ENCODE data around the gene TMC6. TPM values are rescaled to one million over a fixed set of nuclear protein-coding genes. Genes with fewer than 3 reads are reported as not detected.

Gene TMC6
- total and polyA plus RNA-seq, 2 of the 13 experiments (the other 11 are each of a cell fraction or from before 2014, with no cell fraction given), result 48.4 to 99.1 TPM

DNA sequence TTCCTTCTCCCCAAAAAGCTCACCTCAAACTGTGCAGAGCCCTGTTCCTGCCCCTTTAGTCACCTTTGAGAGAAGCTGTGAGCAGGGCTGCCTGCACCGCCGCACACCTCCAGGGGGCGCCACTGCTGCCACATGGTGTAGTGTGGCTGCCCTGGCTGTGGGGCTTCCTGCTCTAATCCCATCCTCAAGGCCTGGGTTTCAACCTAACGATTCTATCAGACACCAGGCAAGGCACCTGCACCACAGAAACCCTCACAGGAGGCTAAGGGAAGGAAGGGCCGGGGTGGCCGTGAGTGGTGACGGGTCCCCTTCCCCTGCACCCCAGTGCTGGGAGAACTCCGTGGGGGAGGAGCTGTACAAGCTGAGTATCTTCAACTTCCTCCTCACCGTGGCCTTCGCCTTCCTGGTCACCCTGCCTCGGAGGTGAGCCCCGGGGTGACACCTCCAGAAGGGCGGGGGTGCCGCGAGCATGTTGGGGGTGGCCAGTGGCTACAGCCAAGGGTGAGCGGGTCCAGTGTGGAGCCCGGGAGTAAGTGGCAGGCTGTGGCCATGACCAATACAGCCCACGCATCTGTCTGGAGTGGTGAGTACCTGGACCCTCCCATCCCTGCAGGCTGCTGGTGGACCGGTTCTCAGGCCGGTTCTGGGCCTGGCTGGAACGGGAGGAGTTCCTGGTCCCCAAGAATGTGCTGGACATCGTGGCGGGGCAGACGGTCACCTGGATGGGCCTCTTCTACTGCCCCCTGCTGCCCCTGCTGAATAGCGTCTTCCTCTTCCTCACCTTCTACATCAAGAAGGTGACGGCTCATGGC, 9.0 kb upstream of the TMC6 start (continued):
- TF ChIP-seq, protein P1, sequence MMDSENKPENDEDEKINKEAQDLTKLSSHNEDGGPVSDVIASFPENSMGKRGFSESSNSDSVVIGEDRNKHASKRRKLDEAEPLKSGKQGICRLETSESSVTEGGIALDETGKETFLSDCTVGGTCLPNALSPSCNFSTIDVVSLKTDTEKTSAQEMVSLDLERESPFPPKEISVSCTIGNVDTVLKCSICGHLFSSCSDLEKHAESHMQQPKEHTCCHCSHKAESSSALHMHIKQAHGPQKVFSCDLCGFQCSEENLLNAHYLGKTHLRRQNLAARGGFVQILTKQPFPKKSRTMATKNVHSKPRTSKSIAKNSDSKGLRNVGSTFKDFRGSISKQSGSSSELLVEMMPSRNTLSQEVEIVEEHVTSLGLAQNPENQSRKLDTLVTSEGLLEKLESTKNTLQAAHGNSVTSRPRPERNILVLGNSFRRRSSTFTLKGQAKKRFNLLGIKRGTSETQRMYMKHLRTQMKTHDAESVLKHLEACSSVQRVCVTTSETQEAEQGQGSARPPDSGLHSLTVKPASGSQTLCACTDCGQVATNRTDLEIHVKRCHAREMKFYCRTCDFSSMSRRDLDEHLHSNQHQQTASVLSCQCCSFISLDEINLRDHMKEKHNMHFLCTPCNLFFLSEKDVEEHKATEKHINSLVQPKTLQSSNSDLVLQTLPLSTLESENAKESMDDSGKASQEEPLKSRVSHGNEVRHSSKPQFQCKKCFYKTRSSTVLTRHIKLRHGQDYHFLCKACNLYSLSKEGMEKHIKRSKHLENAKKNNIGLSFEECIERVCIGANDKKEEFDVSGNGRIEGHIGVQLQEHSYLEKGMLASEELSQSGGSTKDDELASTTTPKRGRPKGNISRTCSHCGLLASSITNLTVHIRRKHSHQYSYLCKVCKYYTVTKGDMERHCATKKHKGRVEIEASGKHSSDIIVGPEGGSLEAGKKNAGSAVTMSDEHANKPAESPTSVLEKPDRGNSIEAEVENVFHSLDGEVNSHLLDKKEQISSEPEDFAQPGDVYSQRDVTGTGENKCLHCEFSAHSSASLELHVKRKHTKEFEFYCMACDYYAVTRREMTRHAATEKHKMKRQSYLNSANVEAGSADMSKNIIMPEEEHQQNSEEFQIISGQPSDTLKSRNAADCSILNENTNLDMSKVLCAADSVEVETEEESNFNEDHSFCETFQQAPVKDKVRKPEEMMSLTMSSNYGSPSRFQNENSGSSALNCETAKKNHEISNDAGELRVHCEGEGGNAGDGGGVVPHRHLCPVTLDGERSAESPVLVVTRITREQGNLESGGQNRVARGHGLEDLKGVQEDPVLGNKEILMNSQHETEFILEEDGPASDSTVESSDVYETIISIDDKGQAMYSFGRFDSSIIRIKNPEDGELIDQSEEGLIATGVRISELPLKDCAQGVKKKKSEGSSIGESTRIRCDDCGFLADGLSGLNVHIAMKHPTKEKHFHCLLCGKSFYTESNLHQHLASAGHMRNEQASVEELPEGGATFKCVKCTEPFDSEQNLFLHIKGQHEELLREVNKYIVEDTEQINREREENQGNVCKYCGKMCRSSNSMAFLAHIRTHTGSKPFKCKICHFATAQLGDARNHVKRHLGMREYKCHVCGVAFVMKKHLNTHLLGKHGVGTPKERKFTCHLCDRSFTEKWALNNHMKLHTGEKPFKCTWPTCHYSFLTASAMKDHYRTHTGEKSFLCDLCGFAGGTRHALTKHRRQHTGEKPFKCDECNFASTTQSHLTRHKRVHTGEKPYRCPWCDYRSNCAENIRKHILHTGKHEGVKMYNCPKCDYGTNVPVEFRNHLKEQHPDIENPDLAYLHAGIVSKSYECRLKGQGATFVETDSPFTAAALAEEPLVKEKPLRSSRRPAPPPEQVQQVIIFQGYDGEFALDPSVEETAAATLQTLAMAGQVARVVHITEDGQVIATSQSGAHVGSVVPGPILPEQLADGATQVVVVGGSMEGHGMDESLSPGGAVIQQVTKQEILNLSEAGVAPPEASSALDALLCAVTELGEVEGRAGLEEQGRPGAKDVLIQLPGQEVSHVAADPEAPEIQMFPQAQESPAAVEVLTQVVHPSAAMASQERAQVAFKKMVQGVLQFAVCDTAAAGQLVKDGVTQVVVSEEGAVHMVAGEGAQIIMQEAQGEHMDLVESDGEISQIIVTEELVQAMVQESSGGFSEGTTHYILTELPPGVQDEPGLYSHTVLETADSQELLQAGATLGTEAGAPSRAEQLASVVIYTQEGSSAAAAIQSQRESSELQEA (CRISPR knock-in tag; IDR thresholded peaks at IDR 0.05; ENCODE audit: not compliant biosample characterization), result peak; percentile 11
- TF ChIP-seq NR1H2 (CRISPR knock-in tag; IDR thresholded peaks at IDR 0.05; ENCODE audit: borderline replicate concordance, low read depth) (no peak), HDAC6 (IDR thresholded peaks at IDR 0.05; ENCODE audit: low read depth, low read length) (no peak), SUZ12 (IDR thresholded peaks at IDR 0.05; ENCODE audit: low read depth, low read length) (no peak), THAP11 (CRISPR knock-in tag; IDR thresholded peaks at IDR 0.05) (no peak), NFE2L1 (CRISPR knock-in tag; IDR thresholded peaks at IDR 0.05; ENCODE audit: borderline replicate concordance) (no peak), ZNF253 (CRISPR knock-in tag; IDR thresholded peaks at IDR 0.05; ENCODE audit: borderline replicate concordance) (no peak), ZNF782 (CRISPR knock-in tag; IDR thresholded peaks at IDR 0.05; ENCODE audit: borderline replicate concordance) (0 out of 2 replicates have a peak, but pooled peaks have one; percentile 35), ZNF652 (CRISPR knock-in tag; IDR thresholded peaks at IDR 0.05; ENCODE audit: borderline replicate concordance, low read depth) (no peak), ZNF558 (CRISPR knock-in tag; IDR thresholded peaks at IDR 0.05; ENCODE audit: borderline replicate concordance) (peak; percentile 19; the same call in 1 of the 2 replicates), SP140L (CRISPR knock-in tag; IDR thresholded peaks at IDR 0.05; ENCODE audit: borderline replicate concordance) (no peak)
- TF ChIP-seq, protein P2, sequence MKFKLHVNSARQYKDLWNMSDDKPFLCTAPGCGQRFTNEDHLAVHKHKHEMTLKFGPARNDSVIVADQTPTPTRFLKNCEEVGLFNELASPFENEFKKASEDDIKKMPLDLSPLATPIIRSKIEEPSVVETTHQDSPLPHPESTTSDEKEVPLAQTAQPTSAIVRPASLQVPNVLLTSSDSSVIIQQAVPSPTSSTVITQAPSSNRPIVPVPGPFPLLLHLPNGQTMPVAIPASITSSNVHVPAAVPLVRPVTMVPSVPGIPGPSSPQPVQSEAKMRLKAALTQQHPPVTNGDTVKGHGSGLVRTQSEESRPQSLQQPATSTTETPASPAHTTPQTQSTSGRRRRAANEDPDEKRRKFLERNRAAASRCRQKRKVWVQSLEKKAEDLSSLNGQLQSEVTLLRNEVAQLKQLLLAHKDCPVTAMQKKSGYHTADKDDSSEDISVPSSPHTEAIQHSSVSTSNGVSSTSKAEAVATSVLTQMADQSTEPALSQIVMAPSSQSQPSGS (CRISPR knock-in tag; IDR thresholded peaks at IDR 0.05), result no peak
- TF ChIP-seq, protein P3, sequence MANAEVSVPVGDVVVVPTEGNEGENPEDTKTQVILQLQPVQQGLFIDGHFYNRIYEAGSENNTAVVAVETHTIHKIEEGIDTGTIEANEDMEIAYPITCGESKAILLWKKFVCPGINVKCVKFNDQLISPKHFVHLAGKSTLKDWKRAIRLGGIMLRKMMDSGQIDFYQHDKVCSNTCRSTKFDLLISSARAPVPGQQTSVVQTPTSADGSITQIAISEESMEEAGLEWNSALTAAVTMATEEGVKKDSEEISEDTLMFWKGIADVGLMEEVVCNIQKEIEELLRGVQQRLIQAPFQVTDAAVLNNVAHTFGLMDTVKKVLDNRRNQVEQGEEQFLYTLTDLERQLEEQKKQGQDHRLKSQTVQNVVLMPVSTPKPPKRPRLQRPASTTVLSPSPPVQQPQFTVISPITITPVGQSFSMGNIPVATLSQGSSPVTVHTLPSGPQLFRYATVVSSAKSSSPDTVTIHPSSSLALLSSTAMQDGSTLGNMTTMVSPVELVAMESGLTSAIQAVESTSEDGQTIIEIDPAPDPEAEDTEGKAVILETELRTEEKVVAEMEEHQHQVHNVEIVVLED (CRISPR knock-in tag; IDR thresholded peaks at IDR 0.05; ENCODE audit: borderline replicate concordance), result no peak
- TF ChIP-seq, protein P4, sequence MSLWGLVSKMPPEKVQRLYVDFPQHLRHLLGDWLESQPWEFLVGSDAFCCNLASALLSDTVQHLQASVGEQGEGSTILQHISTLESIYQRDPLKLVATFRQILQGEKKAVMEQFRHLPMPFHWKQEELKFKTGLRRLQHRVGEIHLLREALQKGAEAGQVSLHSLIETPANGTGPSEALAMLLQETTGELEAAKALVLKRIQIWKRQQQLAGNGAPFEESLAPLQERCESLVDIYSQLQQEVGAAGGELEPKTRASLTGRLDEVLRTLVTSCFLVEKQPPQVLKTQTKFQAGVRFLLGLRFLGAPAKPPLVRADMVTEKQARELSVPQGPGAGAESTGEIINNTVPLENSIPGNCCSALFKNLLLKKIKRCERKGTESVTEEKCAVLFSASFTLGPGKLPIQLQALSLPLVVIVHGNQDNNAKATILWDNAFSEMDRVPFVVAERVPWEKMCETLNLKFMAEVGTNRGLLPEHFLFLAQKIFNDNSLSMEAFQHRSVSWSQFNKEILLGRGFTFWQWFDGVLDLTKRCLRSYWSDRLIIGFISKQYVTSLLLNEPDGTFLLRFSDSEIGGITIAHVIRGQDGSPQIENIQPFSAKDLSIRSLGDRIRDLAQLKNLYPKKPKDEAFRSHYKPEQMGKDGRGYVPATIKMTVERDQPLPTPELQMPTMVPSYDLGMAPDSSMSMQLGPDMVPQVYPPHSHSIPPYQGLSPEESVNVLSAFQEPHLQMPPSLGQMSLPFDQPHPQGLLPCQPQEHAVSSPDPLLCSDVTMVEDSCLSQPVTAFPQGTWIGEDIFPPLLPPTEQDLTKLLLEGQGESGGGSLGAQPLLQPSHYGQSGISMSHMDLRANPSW (CRISPR knock-in tag; IDR thresholded peaks at IDR 0.05; ENCODE audit: borderline replicate concordance), result no peak

Data from HepG2 (cell line).